Erythroblast (primary cell): ENCODE data around the gene ANAPC2.

Experiments used
- DNase-seq, 2 experiments: peaks; one replicate each; lab custom pipeline; 2025; lab: John Stamatoyannopoulos, UW
- GATA1 ChIP-seq: IDR thresholded peaks from 2 replicates; pipeline ENCODE4 v1.6.1; 2011; ENCODE audit warnings: low read depth, mild to moderate bottlenecking, control low read depth, low read length, moderate library complexity
- POLR2A ChIP-seq: IDR thresholded peaks from 2 replicates; pipeline ENCODE4 v1.6.1; 2011; ENCODE audit warnings: mild to moderate bottlenecking, low read length

Gene ANAPC2

GRCh38 chr9:137175345-137175961, 12.9 kb downstream of the ANAPC2 start:
- no peak for DNase-seq
- TF ChIP-seq GATA1 (no peak), POLR2A (no peak)

GRCh38 chr9:137174722-137175293, 13.6 kb downstream of the ANAPC2 start:
- TF ChIP-seq GATA1 (no peak), POLR2A (no peak)
- DNase-seq, result no peak

GRCh38 chr9:137173796-137174664, 14.3 kb downstream of the ANAPC2 start:
- DNase-seq, result no peak
- no peak for TF ChIP-seq POLR2A
- no peak for TF ChIP-seq GATA1

GRCh38 chr9:137172901-137173795, 15.2 kb downstream of the ANAPC2 start:
- TF ChIP-seq POLR2A, result no peak
- TF ChIP-seq GATA1, result no peak
- DNase-seq, result no peak

GRCh38 chr9:137171149-137171900, 17.0 kb downstream of the ANAPC2 start:
- TF ChIP-seq GATA1 (no peak), POLR2A (no peak)
- DNase-seq, result no peak

GRCh38 chr9:137170486-137171148, 17.7 kb downstream of the ANAPC2 start:
- DNase-seq, result no peak
- TF ChIP-seq POLR2A (no peak), GATA1 (no peak)

- no peak for DNase-seq
Measured at GRCh38 chr9:137169896-137170358, 18.4 kb downstream of the ANAPC2 start, which contains the start of gene LRRC26. Gene LRRC26 (minus strand): TSS chr9:137170051. CDS start chr9:137169943, 108 bp downstream.

GRCh38 chr9:137168904-137169856, 19.2 kb downstream of the ANAPC2 start:
- TF ChIP-seq POLR2A, result no peak
- no peak for TF ChIP-seq GATA1
- DNase-seq, result peak; percentile 42 to 72

More at GRCh38 chr9:137169896-137170358, 18.4 kb downstream of the ANAPC2 start, which contains the start of gene LRRC26:
- TF ChIP-seq GATA1 (no peak), POLR2A (no peak)

GRCh38 chr9:137168573-137168903, 19.8 kb downstream of the ANAPC2 start:
- TF ChIP-seq POLR2A (no peak), GATA1 (no peak)
- DNase-seq, result peak in 1 of 2 experiments; percentile 42

- DNase-seq, result peak; percentile 34 to 58
- no peak for TF ChIP-seq GATA1
Measured at GRCh38 chr9:137167747-137168572, 20.4 kb downstream of the ANAPC2 start.
